ENCODE results near the gene SMYD3.

GRCh38 chr1:245932302-245932972, 574.6 kb downstream of the SMYD3 start:
- no peak for TF ChIP-seq CTCF (IDR thresholded peaks at IDR 0.05)
- no peak for TF ChIP-seq REST (IDR thresholded peaks at IDR 0.05; ENCODE audit: insufficient read depth in 1 of 2, low read depth in 2 of 2, low read length in 1 of 2)
- no peak for TF ChIP-seq POLR2AphosphoS5 (IDR thresholded peaks at IDR 0.05; ENCODE audit: low read depth, low read length)

Data from Panc1 (cell line).